HEK293 (cell line): ENCODE results near the gene ANO2.

ENCODE experiments used
- CTCF ChIA-PET: fragments of 350-600 bp; formaldehyde crosslinking; extraction: SDS; loops from one replicate; lab custom pipeline; 2021; ENCODE audit warnings: antibody characterized with exemption; lab: Yijun Ruan, JAX
- POLR2A ChIA-PET: fragments of 300-600 bp; formaldehyde crosslinking; extraction: SDS; loops from one replicate; lab custom pipeline; 2020; ENCODE audit warnings: antibody characterized with exemption, inconsistent platforms; lab: Yijun Ruan, JAX
- H3K27ac ChIP-seq: fragments of 200-500 bp; sonication (Bioruptor generic); 2 replicates; pipeline ENCODE4 v1.5.1; 2014; ENCODE audit warnings: low read depth, low read length, control low read depth, inconsistent platforms; ENCODE audit errors: extremely low read depth
- H3K36me3 ChIP-seq, 2 experiments: fragments of 200-500 bp in 1 of 2; sonication (Bioruptor generic) in 1 of 2; 1 replicate in 1 of 2; 2 replicates in 1 of 2; pipeline ENCODE4 v1.5.1; 2014 to 2017; ENCODE audit warnings: inconsistent platforms in 2 of 2, low read length in 2 of 2; ENCODE audit not compliant: control insufficient read depth in 2 of 2, insufficient read depth in 1 of 2
- H3K4me1 ChIP-seq: fragments of 200-500 bp; sonication (Bioruptor generic); 2 replicates; pipeline ENCODE4 v1.5.1; 2014; ENCODE audit warnings: mild to moderate bottlenecking, low read length, inconsistent platforms; ENCODE audit not compliant: control insufficient read depth, insufficient read depth
- H3K4me3 ChIP-seq: 2 replicates; pipeline ENCODE4 v1.5.1; 2011; ENCODE audit warnings: low read depth, mild to moderate bottlenecking, control low read depth, low read length, moderate library complexity
- H3K9me3 ChIP-seq: fragments of 200-500 bp; sonication (Bioruptor generic); 2 replicates; pipeline ENCODE4 v1.5.1; 2014; ENCODE audit warnings: low read depth, low read length, inconsistent platforms; ENCODE audit not compliant: control insufficient read depth, insufficient read depth
- EGR2 ChIP-seq: fragments of 450-650 bp; formaldehyde crosslinking; IDR thresholded peaks from 2 replicates; pipeline ENCODE4 v1.5.1; 2016; ENCODE audit warnings: low read depth, missing biosample characterization, missing genetic modification characterization
- KLF10 ChIP-seq: fragments of 450-650 bp; IDR thresholded peaks from 2 replicates; pipeline ENCODE4 v1.5.1; 2018; ENCODE audit warnings: missing biosample characterization, mild to moderate bottlenecking, missing genetic modification characterization
- MZF1 ChIP-seq: fragments of 450-650 bp; formaldehyde crosslinking; IDR thresholded peaks from 2 replicates; pipeline ENCODE4 v1.5.1; 2017; ENCODE audit warnings: missing biosample characterization, missing genetic modification characterization, borderline replicate concordance
- SP3 ChIP-seq: fragments of 450-650 bp; formaldehyde crosslinking; IDR thresholded peaks from 2 replicates; pipeline ENCODE4 v1.5.1; 2016; ENCODE audit warnings: missing biosample characterization, missing genetic modification characterization
- SP7 ChIP-seq: fragments of 450-650 bp; formaldehyde crosslinking; IDR thresholded peaks from 2 replicates; pipeline ENCODE4 v1.5.1; 2016; ENCODE audit warnings: missing biosample characterization, missing genetic modification characterization
- TCF7L2 ChIP-seq: IDR thresholded peaks from 2 replicates; pipeline ENCODE4 v1.6.1; 2011; ENCODE audit warnings: low read depth, mild to moderate bottlenecking, inconsistent platforms, low read length, moderate library complexity, borderline replicate concordance
- TRIM28 ChIP-seq: IDR thresholded peaks from 2 replicates; pipeline ENCODE4 v1.6.1; 2011; ENCODE audit warnings: low read length, control low read depth, borderline replicate concordance
- ZBTB48 ChIP-seq: fragments of 450-650 bp; formaldehyde crosslinking; IDR thresholded peaks from 2 replicates; pipeline ENCODE4 v1.5.1; 2016; ENCODE audit warnings: missing biosample characterization, missing genetic modification characterization
- ZBTB7A ChIP-seq: fragments of 450-650 bp; formaldehyde crosslinking; IDR thresholded peaks from 2 replicates; pipeline ENCODE4 v1.5.1; 2016; ENCODE audit warnings: low read depth, missing biosample characterization, missing genetic modification characterization
- ZFP3 ChIP-seq: fragments of 450-650 bp; formaldehyde crosslinking; IDR thresholded peaks from 2 replicates; pipeline ENCODE4 v1.5.1; 2016; ENCODE audit warnings: low read depth, missing biosample characterization, missing genetic modification characterization
- ZNF10 ChIP-seq: fragments of 450-650 bp; formaldehyde crosslinking; IDR thresholded peaks from 2 replicates; pipeline ENCODE4 v1.5.1; 2017; ENCODE audit warnings: missing biosample characterization, missing genetic modification characterization
- ZNF19 ChIP-seq: fragments of 450-650 bp; formaldehyde crosslinking; IDR thresholded peaks from 2 replicates; pipeline ENCODE4; 2016; ENCODE audit warnings: missing biosample characterization, missing genetic modification characterization, low read depth
- ZNF202 ChIP-seq: fragments of 450-650 bp; formaldehyde crosslinking; IDR thresholded peaks from 2 replicates; pipeline ENCODE4 v1.5.1; 2016; ENCODE audit warnings: missing biosample characterization, missing genetic modification characterization, borderline replicate concordance
- ZNF350 ChIP-seq: fragments of 450-650 bp; formaldehyde crosslinking; IDR thresholded peaks from 2 replicates; pipeline ENCODE4 v1.5.0; 2017; ENCODE audit warnings: missing biosample characterization, mild to moderate bottlenecking, missing genetic modification characterization
- ZNF488 ChIP-seq: fragments of 450-650 bp; formaldehyde crosslinking; IDR thresholded peaks from 2 replicates; pipeline ENCODE4 v1.5.1; 2016; ENCODE audit warnings: missing biosample characterization, missing genetic modification characterization
- ZNF513 ChIP-seq: fragments of 450-650 bp; IDR thresholded peaks from 2 replicates; pipeline ENCODE4 v1.5.1; 2018; ENCODE audit warnings: missing biosample characterization, missing genetic modification characterization
- ZNF530 ChIP-seq: fragments of 450-650 bp; formaldehyde crosslinking; IDR thresholded peaks from 2 replicates; pipeline ENCODE4 v1.5.1; 2016; ENCODE audit warnings: low read depth, missing biosample characterization, missing genetic modification characterization
- ZNF600 ChIP-seq: fragments of 450-650 bp; formaldehyde crosslinking; IDR thresholded peaks from 2 replicates; pipeline ENCODE4 v1.5.1; 2016; ENCODE audit warnings: missing biosample characterization, missing genetic modification characterization
- ZNF626 ChIP-seq: fragments of 450-650 bp; sonication (Bioruptor Pico); formaldehyde crosslinking; IDR thresholded peaks from 2 replicates; pipeline ENCODE4 v1.5.1; 2018; ENCODE audit warnings: missing biosample characterization, missing genetic modification characterization, inconsistent platforms
- ZNF639 ChIP-seq: fragments of 450-650 bp; formaldehyde crosslinking; IDR thresholded peaks from 2 replicates; pipeline ENCODE4 v1.5.1; 2016; ENCODE audit warnings: missing biosample characterization, missing genetic modification characterization
- ZNF837 ChIP-seq: fragments of 450-650 bp; formaldehyde crosslinking; IDR thresholded peaks from 2 replicates; pipeline ENCODE4 v1.5.1; 2016; ENCODE audit warnings: missing biosample characterization, missing genetic modification characterization

The ANO2 gene

GRCh38 chr12:5977556-5977955 is 32.5 kb upstream of the ANO2 start (continued):
- TF ChIP-seq ZNF639 (tag by site-specific recombination) (no peak), ZNF626 (no peak), TRIM28 (no peak), ZNF530 (no peak), MZF1 (tag by site-specific recombination) (no peak), ZBTB48 (no peak), ZNF19 (tag by site-specific recombination) (no peak), ZBTB7A (tag by site-specific recombination) (no peak)

GRCh38 chr12:5976711-5977110 is 31.7 kb upstream of the ANO2 start:
- ChIA-PET CTCF (interaction anchor here (0.6 to 7.1 kb wide), 3 partner anchors 10 to 216 kb away, joined by 3 to 56 read pairs (median 4); no protein-coding TSS in a partner anchor), POLR2A (no interaction called here)
- Histone ChIP-seq H3K4me1 (no peaks in the 10 kb centered on the region), H3K9me3 (no peaks in the 10 kb centered on the region), H3K27ac (no peak overlapping the region), H3K36me3 (no peaks in the 10 kb centered on the region), H3K4me3 (no peak overlapping the region)
- no peak for TF ChIP-seq ZNF837 (tag by site-specific recombination)
- TF ChIP-seq ZNF488 (tag by site-specific recombination), result no peak
- TF ChIP-seq ZNF600, result no peak
- TF ChIP-seq ZNF513, result no peak
- TF ChIP-seq TCF7L2, result no peak
- TF ChIP-seq ZNF10 (tag by site-specific recombination), result no peak
- no peak for TF ChIP-seq SP7 (tag by site-specific recombination)
- TF ChIP-seq ZFP3 (tag by site-specific recombination), result no peak
- no peak for TF ChIP-seq ZNF202 (tag by site-specific recombination)
- no peak for TF ChIP-seq KLF10 (tag by site-specific recombination)

- CTCF ChIA-PET, result interaction anchor here (0.6 to 7.1 kb wide), 3 partner anchors 9 to 216 kb away, joined by 3 to 56 read pairs (median 3); no protein-coding TSS in a partner anchor
- POLR2A ChIA-PET, result no interaction called here
- no peak overlapping the region for H3K27ac ChIP-seq
- no peaks in the 10 kb centered on the region for H3K36me3 ChIP-seq
- no peaks in the 10 kb centered on the region for H3K9me3 ChIP-seq
- H3K4me1 ChIP-seq, result no peaks in the 10 kb centered on the region
- no peak overlapping the region for H3K4me3 ChIP-seq
- TF ChIP-seq EGR2 (tag by site-specific recombination) (no peak), SP3 (no peak), ZNF350 (tag by site-specific recombination) (no peak)
Measured at GRCh38 chr12:5976196-5976595, 31.1 kb upstream of the ANO2 start.
